C4-2B (cell line): Measurements from ENCODE around the gene CRYGS.
"Not testable (repeated sequence)": the region's sequence is repeated elsewhere in the genome, so short reads cannot be mapped to it uniquely, and the experiment has no call there.

ENCODE experiments used
- H3K27ac ChIP-seq: fragments of 450-650 bp; 2 replicates; pipeline ENCODE4 v1.5.1; 2017
- ZFX ChIP-seq: fragments of 450-650 bp; IDR thresholded peaks from 2 replicates; pipeline ENCODE4 v1.6.1; 2017
- TF ChIP-seq, protein P1 (sequence below): fragments of 450-650 bp; conservative IDR thresholded peaks from 2 replicates; pipeline ENCODE4 v1.5.1; 2017; ENCODE audit warnings: mild to moderate bottlenecking

The CRYGS gene

GRCh38 chr3:186532598-186533072, 11.5 kb downstream of the CRYGS start:
- TF ChIP-seq, protein P1, sequence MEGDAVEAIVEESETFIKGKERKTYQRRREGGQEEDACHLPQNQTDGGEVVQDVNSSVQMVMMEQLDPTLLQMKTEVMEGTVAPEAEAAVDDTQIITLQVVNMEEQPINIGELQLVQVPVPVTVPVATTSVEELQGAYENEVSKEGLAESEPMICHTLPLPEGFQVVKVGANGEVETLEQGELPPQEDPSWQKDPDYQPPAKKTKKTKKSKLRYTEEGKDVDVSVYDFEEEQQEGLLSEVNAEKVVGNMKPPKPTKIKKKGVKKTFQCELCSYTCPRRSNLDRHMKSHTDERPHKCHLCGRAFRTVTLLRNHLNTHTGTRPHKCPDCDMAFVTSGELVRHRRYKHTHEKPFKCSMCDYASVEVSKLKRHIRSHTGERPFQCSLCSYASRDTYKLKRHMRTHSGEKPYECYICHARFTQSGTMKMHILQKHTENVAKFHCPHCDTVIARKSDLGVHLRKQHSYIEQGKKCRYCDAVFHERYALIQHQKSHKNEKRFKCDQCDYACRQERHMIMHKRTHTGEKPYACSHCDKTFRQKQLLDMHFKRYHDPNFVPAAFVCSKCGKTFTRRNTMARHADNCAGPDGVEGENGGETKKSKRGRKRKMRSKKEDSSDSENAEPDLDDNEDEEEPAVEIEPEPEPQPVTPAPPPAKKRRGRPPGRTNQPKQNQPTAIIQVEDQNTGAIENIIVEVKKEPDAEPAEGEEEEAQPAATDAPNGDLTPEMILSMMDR, result no peak
- TF ChIP-seq ZFX, result no peak
- no peak overlapping the region for H3K27ac ChIP-seq

- not testable (repeated sequence) for H3K27ac ChIP-seq
Observed at GRCh38 chr3:186531694-186532093, 12.5 kb downstream of the CRYGS start.

DNA sequence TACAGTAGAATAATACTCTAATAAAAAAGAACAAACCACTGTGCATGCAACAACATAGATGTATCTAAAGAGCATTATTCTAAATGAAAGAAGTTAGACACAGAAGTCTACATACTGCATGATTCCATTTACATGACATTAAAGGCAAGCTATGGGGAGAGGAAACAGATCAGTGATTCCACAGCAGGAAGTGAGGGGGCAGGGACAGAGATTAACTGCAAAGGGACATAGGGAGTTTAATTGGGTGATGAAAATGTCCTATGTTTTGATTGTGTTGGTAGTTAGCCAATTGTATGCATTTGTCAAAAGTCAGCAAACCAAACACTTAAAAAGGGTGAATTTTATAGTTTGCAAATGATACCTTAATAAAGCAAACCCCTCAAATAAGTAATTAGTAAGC, 13.8 kb downstream of the CRYGS start:
- TF ChIP-seq, protein P1, result no peak
- no peak for TF ChIP-seq ZFX
- no peak overlapping the region for H3K27ac ChIP-seq

DNA sequence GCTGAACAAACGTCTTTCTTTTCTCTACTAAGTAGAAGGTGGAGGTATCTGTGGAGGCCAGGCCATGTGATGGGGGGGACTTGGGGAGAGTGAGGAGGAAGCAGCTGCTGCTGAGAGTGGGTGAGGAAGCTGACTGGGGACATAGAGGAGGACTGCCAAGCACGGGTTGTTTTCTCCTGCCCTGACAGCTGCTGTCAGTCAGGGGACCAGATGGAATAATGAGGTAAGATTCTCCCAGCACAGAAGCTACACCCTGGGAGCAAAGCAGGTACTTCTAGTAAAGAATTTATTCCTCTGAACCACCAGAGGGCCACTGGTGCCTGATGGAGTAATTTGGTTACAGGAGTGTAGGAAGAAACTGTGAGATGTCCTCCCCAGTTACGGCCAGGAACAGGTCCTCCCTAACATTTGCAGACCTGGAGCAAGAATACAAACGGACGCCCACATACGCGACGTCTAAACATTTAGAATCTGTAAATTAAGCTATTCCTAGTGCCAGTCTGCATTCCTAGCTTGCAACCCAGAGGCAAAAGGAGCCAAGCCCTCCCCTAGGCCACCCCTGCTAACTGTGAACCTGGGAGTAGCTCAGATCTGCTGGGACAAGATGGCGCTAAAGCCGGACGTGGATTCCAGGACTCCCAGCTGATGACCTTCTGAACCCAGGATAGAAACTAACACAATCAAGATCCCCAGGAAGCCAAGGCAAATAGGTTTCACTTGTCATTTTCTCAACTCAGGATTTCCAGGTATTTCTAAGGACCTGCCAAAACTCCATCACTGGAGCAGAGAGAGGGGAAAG, 14.8 kb downstream of the CRYGS start:
- TF ChIP-seq, protein P1, result peak; percentile 23
- TF ChIP-seq ZFX, result no peak
- no peak overlapping the region for H3K27ac ChIP-seq

GRCh38 chr3:186526256-186526606, 17.9 kb downstream of the CRYGS start:
- H3K27ac ChIP-seq, result no peak overlapping the region
- TF ChIP-seq ZFX, result no peak
- TF ChIP-seq, protein P1, result no peak

- H3K27ac ChIP-seq, result no peak overlapping the region
- TF ChIP-seq, protein P1, result no peak
- TF ChIP-seq ZFX, result no peak
Observed at GRCh38 chr3:186525369-186526255, 18.6 kb downstream of the CRYGS start.

DNA sequence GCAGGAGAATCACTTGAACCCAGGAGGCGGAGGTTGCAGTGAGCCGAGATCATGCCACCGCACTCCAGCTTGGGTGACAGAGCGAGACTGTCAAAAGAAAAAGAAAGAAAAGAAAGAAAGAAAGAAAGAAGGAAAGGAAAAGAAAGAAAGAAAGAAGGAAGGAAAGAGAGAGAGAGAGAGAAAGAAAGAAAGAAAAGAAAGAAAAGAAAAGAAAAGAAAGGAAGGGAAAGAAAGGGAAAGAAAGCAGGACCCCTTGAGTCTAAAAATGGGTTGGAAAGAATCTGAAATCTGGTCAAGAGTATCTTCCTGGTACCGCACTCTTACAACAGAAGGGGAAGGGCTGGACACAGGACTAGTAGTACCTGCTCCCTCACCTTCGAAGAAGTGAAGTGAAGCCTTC, 19.6 kb downstream of the CRYGS start:
- TF ChIP-seq ZFX, result no peak
- TF ChIP-seq, protein P1, result no peak

More for the DNA sequence above, 19.6 kb downstream of the CRYGS start:
- no peak overlapping the region for H3K27ac ChIP-seq
